Measurements from ENCODE around the gene GPRC5C.

DNA sequence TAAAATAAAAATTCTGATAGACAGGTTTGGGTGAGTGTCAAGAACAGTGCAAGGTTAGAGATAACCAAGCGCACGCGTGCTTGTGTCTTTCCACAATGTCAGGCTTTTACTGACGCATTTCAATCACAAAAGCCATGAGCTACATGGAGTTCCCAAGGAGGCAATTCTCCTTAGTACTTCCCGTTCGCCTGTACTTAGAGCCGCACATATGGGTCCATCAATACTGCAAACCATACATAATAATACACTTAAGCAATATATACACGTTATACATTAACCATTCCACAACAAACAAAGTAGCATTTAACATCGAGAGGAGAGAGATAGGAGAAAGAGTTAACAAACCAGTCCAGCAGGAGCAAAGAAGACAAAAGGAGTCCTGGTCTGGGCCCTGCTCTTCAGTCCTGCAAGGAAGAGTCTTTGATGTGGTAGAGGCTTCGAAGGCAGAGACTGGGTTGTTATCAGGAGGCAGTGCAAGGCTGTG lies 11.9 kb upstream of the GPRC5C start:
- no peak for TF ChIP-seq CTCF (IDR thresholded peaks at IDR 0.05; ENCODE audit: low read depth, low read length)
- no peak for TF ChIP-seq POLR2A (IDR thresholded peaks at IDR 0.05; ENCODE audit: extremely low read depth, insufficient read length)
- TF ChIP-seq, protein P1, sequence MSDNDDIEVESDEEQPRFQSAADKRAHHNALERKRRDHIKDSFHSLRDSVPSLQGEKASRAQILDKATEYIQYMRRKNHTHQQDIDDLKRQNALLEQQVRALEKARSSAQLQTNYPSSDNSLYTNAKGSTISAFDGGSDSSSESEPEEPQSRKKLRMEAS (IDR thresholded peaks at IDR 0.05; ENCODE audit: low read depth, low read length) = no peak
- TF ChIP-seq MYC (IDR thresholded peaks at IDR 0.05; ENCODE audit: low read depth, low read length) = no peak

All from NB4 (cell line).